NCI-H1105 (cell line): ENCODE data around the gene DOCK2.
"Not testable (repeated sequence)": the region's sequence is repeated elsewhere in the genome, so short reads cannot be mapped to it uniquely, and the experiment has no call there.

Experiments
- DNase-seq: peaks from one replicate; lab custom pipeline; 2025; lab: John Stamatoyannopoulos, UW

Gene DOCK2

GRCh38 chr5:169796731-169797130, 159.7 kb downstream of the DOCK2 start:
- DNase-seq, result no peak

- no peak for DNase-seq
These were observed 160.5 kb downstream of the DOCK2 start for GRCh38 chr5:169797577-169797976.

GRCh38 chr5:169798438-169798837, 161.4 kb downstream of the DOCK2 start:
- DNase-seq, result no peak

GRCh38 chr5:169798906-169799660, 162.0 kb downstream of the DOCK2 start:
- DNase-seq, result no peak

- no peak for DNase-seq
These were observed 164.3 kb downstream of the DOCK2 start for GRCh38 chr5:169801324-169801777.

GRCh38 chr5:169801781-169802180, 164.7 kb downstream of the DOCK2 start:
- no peak for DNase-seq

GRCh38 chr5:169803077-169803981, 166.3 kb downstream of the DOCK2 start:
- no peak for DNase-seq

GRCh38 chr5:169804861-169805260, 167.8 kb downstream of the DOCK2 start:
- no peak for DNase-seq

- DNase-seq, result no peak
These were observed 168.5 kb downstream of the DOCK2 start for GRCh38 chr5:169805527-169805934.

GRCh38 chr5:169805937-169806700, 169.0 kb downstream of the DOCK2 start:
- DNase-seq, result no peak

- DNase-seq, result no peak
These were observed 171.1 kb downstream of the DOCK2 start for GRCh38 chr5:169808118-169808581.

- DNase-seq, result not testable (repeated sequence)
These were observed 171.8 kb downstream of the DOCK2 start for GRCh38 chr5:169808880-169809279.

- DNase-seq, result no peak
These were observed 172.2 kb downstream of the DOCK2 start for GRCh38 chr5:169809281-169809680.

- no peak for DNase-seq
These were observed 173.4 kb downstream of the DOCK2 start for GRCh38 chr5:169810524-169810923.

- no peak for DNase-seq
These were observed 173.9 kb downstream of the DOCK2 start for GRCh38 chr5:169811023-169811422.

GRCh38 chr5:169811680-169812079, 174.6 kb downstream of the DOCK2 start:
- no peak for DNase-seq

GRCh38 chr5:169812786-169813185, 175.7 kb downstream of the DOCK2 start:
- DNase-seq, result no peak

- no peak for DNase-seq
These were observed 177.0 kb downstream of the DOCK2 start for GRCh38 chr5:169814045-169814444.

- no peak for DNase-seq
These were observed 177.4 kb downstream of the DOCK2 start for GRCh38 chr5:169814522-169814921.

GRCh38 chr5:169817031-169817430, 180.0 kb downstream of the DOCK2 start:
- no peak for DNase-seq

GRCh38 chr5:169826618-169827017, 189.5 kb downstream of the DOCK2 start:
- DNase-seq, result no peak

- DNase-seq, result no peak
These were observed 190.7 kb downstream of the DOCK2 start for GRCh38 chr5:169827769-169828168.
